Measurements from ENCODE around the gene FDPS. TPM values are rescaled to one million over a fixed set of nuclear protein-coding genes. Genes with fewer than 3 reads are reported as not detected.

The FDPS gene
- total RNA-seq, 1 donor from 2014 or later = 265 TPM

DNA sequence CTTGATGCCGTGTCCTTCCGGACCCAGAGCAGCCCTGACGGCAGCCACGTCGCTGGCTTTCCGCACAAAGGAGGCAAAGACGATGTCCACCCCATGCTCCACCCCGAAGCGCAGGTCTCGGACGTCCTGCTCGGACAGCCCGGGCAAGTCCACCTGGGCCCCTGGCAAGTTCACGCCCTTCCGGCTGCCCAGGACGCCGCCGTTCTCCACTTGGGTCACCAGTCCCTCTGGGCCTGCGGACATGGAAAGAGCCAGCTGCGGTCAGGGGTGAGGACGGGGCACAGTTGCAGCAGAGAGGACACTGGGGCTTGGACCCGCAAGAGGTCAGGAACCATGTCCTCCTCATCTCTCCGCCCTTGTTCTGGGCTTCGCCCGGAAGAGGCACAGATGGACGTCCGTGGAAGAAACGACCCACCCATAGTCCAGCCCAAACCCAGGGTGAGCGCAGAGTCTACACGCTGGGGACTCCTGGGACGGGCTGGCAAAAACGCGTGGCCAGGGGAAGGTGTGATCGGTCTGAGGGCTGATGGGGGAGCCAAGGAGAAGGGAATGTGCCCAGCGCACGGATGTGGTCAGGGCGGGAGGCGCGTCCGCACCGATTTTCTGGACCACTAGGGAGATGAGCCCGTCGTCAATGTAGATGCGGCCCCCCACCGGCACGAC lies 14.0 kb upstream of the FDPS start:
- H3K36me3 Mint-ChIP-seq (ENCODE audit: unreplicated experiment) = no peaks in the 10 kb centered on the region
- TF ChIP-seq, protein P1, sequence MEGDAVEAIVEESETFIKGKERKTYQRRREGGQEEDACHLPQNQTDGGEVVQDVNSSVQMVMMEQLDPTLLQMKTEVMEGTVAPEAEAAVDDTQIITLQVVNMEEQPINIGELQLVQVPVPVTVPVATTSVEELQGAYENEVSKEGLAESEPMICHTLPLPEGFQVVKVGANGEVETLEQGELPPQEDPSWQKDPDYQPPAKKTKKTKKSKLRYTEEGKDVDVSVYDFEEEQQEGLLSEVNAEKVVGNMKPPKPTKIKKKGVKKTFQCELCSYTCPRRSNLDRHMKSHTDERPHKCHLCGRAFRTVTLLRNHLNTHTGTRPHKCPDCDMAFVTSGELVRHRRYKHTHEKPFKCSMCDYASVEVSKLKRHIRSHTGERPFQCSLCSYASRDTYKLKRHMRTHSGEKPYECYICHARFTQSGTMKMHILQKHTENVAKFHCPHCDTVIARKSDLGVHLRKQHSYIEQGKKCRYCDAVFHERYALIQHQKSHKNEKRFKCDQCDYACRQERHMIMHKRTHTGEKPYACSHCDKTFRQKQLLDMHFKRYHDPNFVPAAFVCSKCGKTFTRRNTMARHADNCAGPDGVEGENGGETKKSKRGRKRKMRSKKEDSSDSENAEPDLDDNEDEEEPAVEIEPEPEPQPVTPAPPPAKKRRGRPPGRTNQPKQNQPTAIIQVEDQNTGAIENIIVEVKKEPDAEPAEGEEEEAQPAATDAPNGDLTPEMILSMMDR (IDR thresholded peaks at IDR 0.05; ENCODE audit: partially characterized antibody, unreplicated experiment) = no peak
- H3K4me3 Mint-ChIP-seq (ENCODE audit: unreplicated experiment) = peak overlapping the region; percentile 81
- no peak overlapping the region for H3K27ac Mint-ChIP-seq (ENCODE audit: unreplicated experiment)
- peaks cover 2% of the 10 kb centered on the region for H3K4me1 Mint-ChIP-seq (ENCODE audit: low read depth, unreplicated experiment)
- peaks cover 3% of the 10 kb centered on the region for H3K9me3 Mint-ChIP-seq (ENCODE audit: unreplicated experiment)
- peaks cover 25% of the 10 kb centered on the region for H3K27me3 Mint-ChIP-seq (ENCODE audit: unreplicated experiment)
- DNase-seq = no peak

DNA sequence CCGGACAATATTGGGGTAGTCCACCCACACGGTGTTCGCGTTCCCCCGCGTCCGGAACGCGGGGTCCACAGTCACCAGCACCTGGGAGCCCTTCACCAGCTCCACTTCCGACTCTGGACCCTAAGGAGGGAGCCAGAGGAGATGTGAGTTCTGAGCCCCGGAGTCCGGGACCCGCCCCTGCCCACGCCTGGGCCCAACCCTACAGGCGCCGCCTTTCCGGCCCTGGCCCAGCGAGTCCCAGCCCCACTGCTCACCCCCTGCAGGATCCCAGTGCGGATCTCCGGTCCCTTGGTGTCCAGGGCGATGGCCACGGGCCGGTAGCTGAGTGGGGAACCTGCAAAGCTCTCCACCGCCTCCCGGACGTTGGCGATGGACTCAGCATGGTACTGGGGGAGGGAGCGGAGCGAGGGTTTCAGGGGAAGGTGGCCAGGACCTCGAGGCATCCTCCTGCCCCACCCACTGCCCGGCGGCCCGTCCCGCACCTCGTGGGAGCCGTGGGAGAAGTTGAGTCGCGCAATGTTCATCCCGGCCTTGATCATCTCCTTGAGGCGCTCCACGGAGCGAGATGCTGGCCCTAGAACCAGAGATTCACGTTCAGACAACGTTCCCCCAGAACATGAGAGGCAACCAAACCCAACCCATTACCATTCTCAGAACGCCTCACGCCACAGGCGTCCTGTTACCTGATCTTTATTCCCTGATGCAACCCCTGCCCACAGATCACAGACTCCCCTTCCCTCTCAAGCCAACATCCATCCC lies 13.3 kb upstream of the FDPS start:
- Mint-ChIP-seq H3K4me1 (ENCODE audit: low read depth, unreplicated experiment) (peaks cover 2% of the 10 kb centered on the region), H3K4me3 (ENCODE audit: unreplicated experiment) (peak overlapping the region; percentile 28), H3K27me3 (ENCODE audit: unreplicated experiment) (peaks cover 25% of the 10 kb centered on the region), H3K9me3 (ENCODE audit: unreplicated experiment) (peaks cover 3% of the 10 kb centered on the region), H3K36me3 (ENCODE audit: unreplicated experiment) (no peaks in the 10 kb centered on the region), H3K27ac (ENCODE audit: unreplicated experiment) (no peak overlapping the region)
- TF ChIP-seq, protein P1 (IDR thresholded peaks at IDR 0.05; ENCODE audit: partially characterized antibody, unreplicated experiment) = no peak
- no peak for DNase-seq

DNA sequence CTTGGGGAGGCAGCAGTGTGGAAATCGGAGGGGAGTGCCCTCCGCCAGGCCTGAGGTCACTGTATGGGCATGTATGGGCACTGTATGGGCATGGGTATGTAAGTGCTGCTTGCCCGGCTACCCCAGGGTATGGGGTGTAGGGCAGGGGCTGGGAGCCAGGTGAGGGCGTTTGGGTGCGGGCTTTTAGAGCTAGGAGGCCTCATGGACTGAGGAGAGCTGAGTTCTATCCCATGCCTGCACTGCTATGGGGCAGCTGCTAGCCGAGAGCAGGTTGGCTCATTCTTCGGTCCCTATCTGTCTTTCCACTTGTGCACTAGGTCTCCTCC lies 12.8 kb upstream of the FDPS start:
- DNase-seq = no peak
- Mint-ChIP-seq H3K9me3 (ENCODE audit: unreplicated experiment) (peaks cover 3% of the 10 kb centered on the region), H3K36me3 (ENCODE audit: unreplicated experiment) (no peaks in the 10 kb centered on the region), H3K27ac (ENCODE audit: unreplicated experiment) (no peak overlapping the region), H3K4me1 (ENCODE audit: low read depth, unreplicated experiment) (peaks cover 2% of the 10 kb centered on the region), H3K27me3 (ENCODE audit: unreplicated experiment) (peaks cover 27% of the 10 kb centered on the region), H3K4me3 (ENCODE audit: unreplicated experiment) (peak overlapping the region; percentile 28)
- TF ChIP-seq, protein P1 (IDR thresholded peaks at IDR 0.05; ENCODE audit: partially characterized antibody, unreplicated experiment) = no peak

DNA sequence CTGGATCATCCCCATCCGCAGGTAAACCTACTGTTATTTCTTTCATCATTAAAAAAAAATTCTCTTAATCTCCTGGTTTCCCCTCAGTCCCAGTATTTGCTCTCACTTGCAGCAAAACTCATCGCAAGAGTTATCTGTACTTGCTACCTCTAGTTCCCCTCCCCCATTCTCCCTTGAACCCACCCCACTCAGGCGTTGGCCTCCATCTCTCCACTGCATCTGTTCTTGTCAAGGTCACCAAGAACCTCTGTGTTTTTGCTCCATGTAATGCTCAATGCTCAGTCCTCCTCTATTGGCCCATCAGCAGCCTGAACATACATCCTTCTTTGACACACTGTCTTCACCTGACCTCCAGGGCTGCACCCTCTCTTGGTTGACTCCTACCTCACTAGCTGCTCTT lies 12.0 kb upstream of the FDPS start:
- peaks cover 30% of the 10 kb centered on the region for H3K27me3 Mint-ChIP-seq (ENCODE audit: unreplicated experiment)
- TF ChIP-seq, protein P1 (IDR thresholded peaks at IDR 0.05; ENCODE audit: partially characterized antibody, unreplicated experiment) = no peak
- no peak for DNase-seq
- peaks cover 3% of the 10 kb centered on the region for H3K9me3 Mint-ChIP-seq (ENCODE audit: unreplicated experiment)
- H3K36me3 Mint-ChIP-seq (ENCODE audit: unreplicated experiment) = no peaks in the 10 kb centered on the region
- H3K4me3 Mint-ChIP-seq (ENCODE audit: unreplicated experiment) = peak overlapping the region; percentile 58
- no peak overlapping the region for H3K27ac Mint-ChIP-seq (ENCODE audit: unreplicated experiment)
- H3K4me1 Mint-ChIP-seq (ENCODE audit: low read depth, unreplicated experiment) = peaks cover 2% of the 10 kb centered on the region

DNA sequence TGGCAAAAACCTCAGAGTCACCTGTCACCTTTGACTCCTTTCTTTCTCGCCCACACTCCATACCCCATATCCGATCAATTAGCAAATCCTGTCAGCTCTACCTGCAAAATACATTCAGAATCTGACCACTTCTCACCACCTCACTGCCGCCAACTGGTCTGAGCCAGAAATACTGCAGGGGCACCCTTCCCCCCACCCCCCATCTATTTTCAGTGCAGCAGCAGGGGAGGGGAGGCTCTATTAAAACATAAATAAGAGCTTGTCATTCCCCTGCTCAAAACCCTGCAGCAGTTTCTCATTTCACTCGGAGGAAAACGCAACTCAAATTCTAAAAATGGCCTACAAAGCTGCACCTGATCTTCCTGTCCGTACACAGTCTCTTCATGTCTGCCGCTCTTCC lies 11.3 kb upstream of the FDPS start:
- Mint-ChIP-seq H3K9me3 (ENCODE audit: unreplicated experiment) (peaks cover 3% of the 10 kb centered on the region), H3K27ac (ENCODE audit: unreplicated experiment) (no peak overlapping the region), H3K27me3 (ENCODE audit: unreplicated experiment) (peaks cover 31% of the 10 kb centered on the region), H3K36me3 (ENCODE audit: unreplicated experiment) (no peaks in the 10 kb centered on the region), H3K4me3 (ENCODE audit: unreplicated experiment) (peak overlapping the region; percentile 4), H3K4me1 (ENCODE audit: low read depth, unreplicated experiment) (peaks cover 2% of the 10 kb centered on the region)
- DNase-seq = no peak
- TF ChIP-seq, protein P1 (IDR thresholded peaks at IDR 0.05; ENCODE audit: partially characterized antibody, unreplicated experiment) = no peak
